Body of pancreas (tissue), 4 donors: Measurements from ENCODE around the gene ZNF346.

Source experiments
- CTCF ChIP-seq, 7 experiments: fragments of 450-650 bp in 4 of 7; fragments of 200-600 bp in 3 of 7; sonication (generic) in 3 of 7; IDR thresholded peaks; one replicate each; pipeline ENCODE4 v1.5.1; 2016 to 2019; ENCODE audit warnings: antibody characterized with exemption in 7 of 7
- POLR2A ChIP-seq, 3 donors: fragments of 450-650 bp; IDR thresholded peaks; one replicate each; pipeline ENCODE4 v1.6.1; 2016; ENCODE audit warnings: antibody characterized with exemption in 3 of 3, mild to moderate bottlenecking in 2 of 3

- TF ChIP-seq CTCF (IDR thresholded peaks at IDR 0.05) (no peak), POLR2A (IDR thresholded peaks at IDR 0.05) (no peak)
These were observed 73.9 kb downstream of the ZNF346 start for GRCh38 chr5:177096162-177097015.
